BLaER1 treated with 17β-estradiol and CSF1 and Interleukin-3, amounts not matched to agents 10 nM and 100 nM (cell line): Measurements from ENCODE around the gene AKAP8L.
"Not testable (repeated sequence)": the region's sequence is repeated elsewhere in the genome, so short reads cannot be mapped to it uniquely, and the experiment has no call there.

Source experiments
- H3K27ac ChIP-seq, 11 experiments: shearing (Covaris generic); formaldehyde crosslinking; 2 replicates each; pipeline ENCODE4 v1.8.1; 2022
- H3K27me3 ChIP-seq, 11 experiments: shearing (Covaris generic); formaldehyde crosslinking; 2 replicates each; pipeline ENCODE4 v1.8.1; 2022
- H3K36me3 ChIP-seq, 11 experiments: shearing (Covaris generic); formaldehyde crosslinking; 2 replicates each; pipeline ENCODE4 v1.8.1; 2022
- H3K4me1 ChIP-seq, 10 experiments: shearing (Covaris generic); formaldehyde crosslinking; 2 replicates each; pipeline ENCODE4 v1.8.1; 2022
- H3K4me2 ChIP-seq, 11 experiments: shearing (Covaris generic); formaldehyde crosslinking; 2 replicates each; pipeline ENCODE4 v1.8.1; 2022
- H3K4me3 ChIP-seq, 10 experiments: shearing (Covaris generic); formaldehyde crosslinking; 2 replicates each; pipeline ENCODE4 v1.8.1; 2022
- H3K9ac ChIP-seq, 11 experiments: shearing (Covaris generic); formaldehyde crosslinking; 2 replicates each; pipeline ENCODE4 v1.8.1; 2022
- H3K9me3 ChIP-seq, 11 experiments: shearing (Covaris generic); formaldehyde crosslinking; replicated peaks in 1 of 11; 2 replicates each; pipeline ENCODE4 v1.8.1; 2022
- H4K20me1 ChIP-seq, 11 experiments: shearing (Covaris generic); formaldehyde crosslinking; 2 replicates each; pipeline ENCODE4 v1.8.1; 2022
- Cebpa-rat ChIP-seq, 11 experiments: shearing (Covaris generic); IDR thresholded peaks; 2 replicates each; pipeline ENCODE4 v1.8.1; 2022

AKAP8L gene

DNA sequence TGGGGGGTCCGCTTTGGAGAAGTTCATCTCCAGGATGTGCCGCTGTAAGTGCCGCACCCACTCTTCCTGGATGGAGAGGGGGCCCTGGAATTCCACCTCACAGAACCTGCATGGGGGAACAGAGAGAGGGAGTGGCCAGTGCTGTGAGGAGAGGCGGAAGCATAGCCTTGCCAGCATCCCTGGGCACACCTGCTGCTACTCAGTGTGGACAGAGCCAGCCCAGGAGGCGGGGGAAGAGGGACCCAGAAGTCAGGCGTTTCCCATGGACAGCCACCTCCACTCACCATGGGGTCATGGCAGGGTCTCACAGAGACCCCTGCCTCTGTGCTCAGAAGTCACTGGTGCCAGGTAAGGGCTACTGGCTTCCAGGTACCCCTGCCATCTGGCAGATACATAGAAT, 4.3 kb upstream of the AKAP8L start:
- Histone ChIP-seq H3K4me1 (peaks cover 12 to 37% (median 22%) of the 10 kb centered on the region in 10 experiments), H3K4me2 (peak overlapping the region in 10 of 11 experiments; percentile 24 to 70 (median 58); a peak in 19 of 22 replicates), H4K20me1 (peaks cover 2 to 79% (median 40%) of the 10 kb centered on the region in 11 experiments; a peak in 19 of 22 replicates), H3K36me3 (peaks cover 62 to 82% (median 77%) of the 10 kb centered on the region in 11 experiments), H3K27me3 (no peaks in the 10 kb centered on the region), H3K9ac (peak overlapping the region in 6 of 11 experiments; percentile 40 to 68 (median 58); a peak in 5 of 22 replicates), H3K4me3 (peak overlapping the region in 2 of 10 experiments; percentile 7 to 31; a peak in 3 of 20 replicates), H3K27ac (peak overlapping the region in 4 of 11 experiments; percentile 49 to 66 (median 57); a peak in 6 of 22 replicates), H3K9me3 (peaks cover 10 to 35% (median 22%) of the 10 kb centered on the region in 11 experiments)
- no peak for TF ChIP-seq Cebpa-rat (IDR thresholded peaks at IDR 0.05)

DNA sequence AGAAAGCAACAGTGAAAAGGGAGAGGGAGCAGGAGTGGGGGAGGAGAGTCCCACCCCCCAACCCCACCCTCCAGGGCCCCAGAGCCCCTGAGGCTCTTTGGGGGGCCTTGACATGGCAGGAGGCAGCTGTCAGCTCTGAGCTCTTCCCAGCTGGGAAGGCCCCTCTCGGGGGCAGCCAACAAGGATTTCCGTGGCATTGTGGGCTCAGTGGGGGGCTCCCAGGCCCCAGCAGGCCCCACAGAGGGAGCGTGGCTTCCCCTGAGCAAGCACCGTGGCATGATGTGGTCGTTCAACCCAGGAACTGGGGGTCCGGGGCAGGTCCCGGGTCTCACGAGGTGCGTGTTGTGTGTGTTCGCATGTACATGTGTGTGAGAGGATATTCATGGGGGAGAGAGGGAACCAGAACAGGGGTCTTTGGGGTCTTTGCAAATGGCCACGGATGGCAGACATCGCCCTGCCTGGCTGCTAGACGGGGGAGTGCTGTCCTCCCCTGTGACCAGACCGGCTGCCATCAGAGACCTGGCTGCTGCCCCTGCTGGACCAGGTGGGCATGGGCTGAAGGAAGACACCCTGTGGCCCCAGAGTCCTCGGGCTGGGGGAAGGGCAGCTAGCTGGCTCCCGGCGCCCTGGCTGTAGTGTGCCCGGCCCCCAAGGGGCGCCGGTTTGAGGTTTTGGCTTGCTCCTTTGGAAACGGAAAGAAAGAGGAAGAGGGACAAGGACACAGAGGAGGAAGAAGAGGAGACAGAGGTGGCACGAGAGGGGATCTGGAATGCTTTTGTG, 3.7 kb upstream of the AKAP8L start:
- Histone ChIP-seq H3K27me3 (no peaks in the 10 kb centered on the region), H3K4me3 (no peak overlapping the region; a peak in 1 of 20 replicates), H3K9me3 (peaks cover 10 to 35% (median 22%) of the 10 kb centered on the region in 11 experiments), H3K27ac (peak overlapping the region in 7 of 11 experiments; percentile 7 to 66 (median 51); a peak in 15 of 22 replicates), H3K9ac (peak overlapping the region in 9 of 11 experiments; percentile 2 to 68 (median 45); a peak in 13 of 22 replicates), H3K4me1 (peaks cover 14 to 41% (median 26%) of the 10 kb centered on the region in 10 experiments), H4K20me1 (peaks cover 6 to 79% (median 40%) of the 10 kb centered on the region in 11 experiments; a peak in 20 of 22 replicates), H3K36me3 (peaks cover 56 to 76% (median 71%) of the 10 kb centered on the region in 11 experiments), H3K4me2 (peak overlapping the region in 10 of 11 experiments; percentile 24 to 70 (median 58); a peak in 19 of 22 replicates)
- TF ChIP-seq Cebpa-rat (IDR thresholded peaks at IDR 0.05): no peak

DNA sequence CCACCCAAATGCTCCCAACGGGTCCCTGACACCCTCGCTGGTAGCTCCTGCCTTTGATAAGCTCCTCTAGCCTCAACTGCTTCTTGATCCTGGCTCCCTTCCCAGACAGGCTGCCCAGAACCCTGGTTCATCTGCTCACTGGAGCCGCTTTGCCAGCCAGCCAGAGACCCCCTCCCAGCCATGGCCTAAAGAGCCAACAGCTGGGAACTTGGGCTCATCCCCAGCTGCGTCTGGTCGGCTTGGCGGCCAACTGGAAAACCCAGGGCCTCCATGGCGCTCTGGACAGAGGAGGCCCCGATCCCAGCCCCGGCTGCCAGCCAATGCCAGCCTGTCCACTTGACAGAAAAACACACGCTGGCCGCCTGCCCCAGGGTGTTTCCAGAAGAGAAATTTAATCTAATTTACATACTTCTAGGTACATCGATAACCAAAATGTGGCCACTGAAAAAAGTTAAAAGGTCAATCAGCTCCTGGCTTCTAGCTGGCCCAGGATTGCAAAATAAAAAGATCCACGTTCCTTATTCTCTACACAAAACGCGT, 3.0 kb upstream of the AKAP8L start:
- Histone ChIP-seq H4K20me1 (peaks cover 13 to 79% (median 40%) of the 10 kb centered on the region in 11 experiments; a peak in 21 of 22 replicates), H3K27me3 (no peaks in the 10 kb centered on the region), H3K27ac (peak overlapping the region in 6 of 11 experiments; percentile 10 to 66 (median 54); a peak in 8 of 22 replicates), H3K4me2 (peak overlapping the region in 1 of 11 experiments; percentile 66; a peak in 3 of 22 replicates), H3K9ac (peak overlapping the region in 9 of 11 experiments; percentile 2 to 68 (median 26); a peak in 9 of 22 replicates), H3K9me3 (peaks cover 10 to 33% (median 22%) of the 10 kb centered on the region in 11 experiments), H3K4me1 (peaks cover 21 to 48% (median 32%) of the 10 kb centered on the region in 10 experiments), H3K36me3 (peaks cover 49 to 76% (median 64%) of the 10 kb centered on the region in 11 experiments), H3K4me3 (no peak overlapping the region)
- TF ChIP-seq Cebpa-rat (IDR thresholded peaks at IDR 0.05): no peak

DNA sequence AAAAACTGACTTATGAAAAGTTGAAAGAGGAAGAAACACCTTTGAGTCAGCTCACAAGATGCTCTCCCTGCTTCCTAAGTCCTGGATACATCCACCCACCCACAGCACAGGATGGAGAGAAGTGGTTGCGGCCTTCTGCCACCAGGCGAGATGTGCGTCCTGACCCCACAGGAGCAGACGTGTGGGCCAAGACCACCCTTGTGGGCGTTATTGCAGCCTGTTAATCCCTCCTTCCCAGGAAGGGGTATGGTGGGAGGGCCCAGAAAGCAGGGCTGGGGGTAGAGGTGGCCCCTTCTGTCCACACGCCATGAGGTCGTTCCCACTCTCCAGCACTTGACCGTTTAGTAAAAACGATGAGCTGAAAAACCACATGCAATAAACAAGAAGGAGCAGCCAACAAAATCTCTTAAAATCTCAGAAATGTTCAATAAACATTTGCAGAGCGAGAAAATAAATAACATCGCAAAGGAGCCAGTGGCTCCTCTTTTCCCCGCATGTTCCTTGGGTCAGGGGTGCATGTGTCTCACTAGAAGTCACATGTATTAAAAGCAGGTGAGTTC, 2.4 kb upstream of the AKAP8L start:
- H3K36me3 ChIP-seq: peaks cover 43 to 76% (median 63%) of the 10 kb centered on the region in 11 experiments

DNA sequence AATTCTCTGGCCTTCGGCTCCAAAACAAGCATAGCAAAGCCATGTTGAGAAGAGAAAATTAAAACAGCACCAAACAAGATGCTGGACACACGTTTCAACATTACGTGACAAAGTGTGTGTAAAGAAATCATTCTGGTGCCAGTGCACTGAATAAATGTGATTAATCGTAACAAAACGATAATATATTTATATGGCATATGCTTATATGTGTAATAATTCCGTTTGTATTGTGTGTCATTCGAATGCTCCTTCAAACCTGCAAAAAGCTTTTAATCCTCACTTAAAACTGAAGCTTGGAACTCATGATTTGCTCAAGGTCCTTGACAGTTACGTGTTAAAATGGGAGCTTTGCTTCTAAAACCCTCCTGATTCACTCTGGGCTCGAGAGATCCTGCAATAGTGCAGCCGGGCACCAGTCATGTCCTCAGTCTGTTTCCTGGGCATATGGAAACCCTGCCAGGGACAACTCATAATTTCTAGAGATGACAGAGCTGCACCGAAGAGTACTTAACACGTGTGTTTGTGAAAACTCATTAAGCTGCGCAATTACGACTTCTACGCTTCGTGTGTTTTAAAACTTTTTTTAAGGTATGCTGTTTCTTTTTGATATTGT, 731 bp upstream of the AKAP8L start:
- peak overlapping the region; percentile 9 to 85 (median 43); a peak in 19 of 22 replicates for H3K4me2 ChIP-seq
- H4K20me1 ChIP-seq: peaks cover 36 to 82% (median 46%) of the 10 kb centered on the region in 11 experiments; a peak in 21 of 22 replicates
- H3K9ac ChIP-seq: peak overlapping the region in 8 of 11 experiments; percentile 21 to 98 (median 46); a peak in 8 of 22 replicates
- no peak overlapping the region for H3K27ac ChIP-seq
- no peak for TF ChIP-seq Cebpa-rat (IDR thresholded peaks at IDR 0.05)
- H3K4me1 ChIP-seq: peaks cover 37 to 66% (median 52%) of the 10 kb centered on the region in 10 experiments
- peaks cover 10 to 17% (median 16%) of the 10 kb centered on the region in 11 experiments for H3K9me3 ChIP-seq
- H3K36me3 ChIP-seq: peaks cover 32 to 76% (median 64%) of the 10 kb centered on the region in 11 experiments
- H3K27me3 ChIP-seq: no peaks in the 10 kb centered on the region
- H3K4me3 ChIP-seq: peak overlapping the region in 1 of 10 experiments; percentile 95; a peak in 1 of 20 replicates

More for the DNA sequence above, 2.4 kb upstream of the AKAP8L start:
- Histone ChIP-seq H4K20me1 (peaks cover 19 to 79% (median 41%) of the 10 kb centered on the region in 11 experiments; a peak in 21 of 22 replicates), H3K4me1 (peaks cover 27 to 53% (median 38%) of the 10 kb centered on the region in 10 experiments), H3K27me3 (no peaks in the 10 kb centered on the region), H3K9ac (peak overlapping the region in 8 of 11 experiments; percentile 2 to 68 (median 22); a peak in 3 of 22 replicates), H3K4me3 (no peak overlapping the region), H3K27ac (peak overlapping the region in 2 of 11 experiments; percentile 10 to 63; a peak in 4 of 22 replicates), H3K4me2 (no peak overlapping the region), H3K9me3 (peaks cover 10 to 27% (median 22%) of the 10 kb centered on the region in 11 experiments)
- no peak for TF ChIP-seq Cebpa-rat (IDR thresholded peaks at IDR 0.05)

DNA sequence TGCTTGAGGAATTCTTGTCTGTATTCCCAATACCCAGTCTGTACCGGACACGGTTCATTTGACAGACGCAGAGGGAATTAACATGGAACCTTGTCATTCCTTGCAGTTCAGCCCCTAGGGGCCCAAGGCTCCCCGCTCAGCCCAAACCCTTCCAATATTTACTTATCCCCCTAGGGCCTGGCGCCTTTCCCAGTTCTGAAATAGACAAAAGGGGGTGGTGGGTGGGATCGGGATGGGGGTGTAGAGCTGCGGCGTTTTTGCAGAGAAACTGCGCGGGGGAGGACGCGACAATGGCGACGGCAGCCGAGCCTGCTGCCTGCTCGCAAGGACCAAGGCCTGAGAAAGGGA, 583 bp downstream of the AKAP8L start:
- peak overlapping the region; percentile 90 to 98 (median 93) for H3K9ac ChIP-seq
- peak overlapping the region; percentile 80 to 99 (median 93) for H3K4me3 ChIP-seq
- H3K4me1 ChIP-seq: peaks cover 44 to 71% (median 59%) of the 10 kb centered on the region in 10 experiments
- peaks cover 49 to 84% (median 58%) of the 10 kb centered on the region in 11 experiments for H4K20me1 ChIP-seq
- no peaks in the 10 kb centered on the region for H3K27me3 ChIP-seq
- H3K4me2 ChIP-seq: peak overlapping the region; percentile 89 to 99 (median 93)
- TF ChIP-seq Cebpa-rat (IDR thresholded peaks at IDR 0.05): no peak
- peaks cover 2 to 4% (median 3%) of the 10 kb centered on the region in 11 experiments for H3K9me3 ChIP-seq
- peak overlapping the region; percentile 84 to 96 (median 91) for H3K27ac ChIP-seq
- peaks cover 19 to 76% (median 64%) of the 10 kb centered on the region in 11 experiments for H3K36me3 ChIP-seq

DNA sequence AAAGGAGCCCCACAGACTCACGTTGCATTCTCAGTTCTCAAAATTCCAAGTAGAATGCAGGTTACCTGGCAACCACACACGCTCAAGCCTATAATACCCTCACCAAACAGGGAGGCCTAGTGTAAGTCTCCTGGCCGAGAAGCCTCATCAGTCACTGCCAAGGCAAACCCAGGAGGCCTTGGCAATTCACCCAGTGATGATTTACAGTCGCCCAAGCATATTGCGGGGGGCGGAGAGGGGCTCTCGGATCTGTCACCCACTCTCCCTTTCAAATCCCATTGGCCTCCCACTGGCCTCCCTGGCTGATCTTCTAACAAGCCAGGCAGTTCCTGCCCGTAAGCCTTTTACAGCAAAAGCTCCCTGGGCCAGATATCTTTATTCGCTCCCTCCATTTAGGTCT, 1.1 kb downstream of the AKAP8L start:
- Histone ChIP-seq H3K27ac (peak overlapping the region; percentile 84 to 96 (median 91); a peak in 21 of 22 replicates), H3K4me1 (peaks cover 44 to 71% (median 56%) of the 10 kb centered on the region in 10 experiments), H3K27me3 (no peaks in the 10 kb centered on the region), H3K4me2 (peak overlapping the region; percentile 89 to 99 (median 93)), H3K9ac (peak overlapping the region; percentile 90 to 98 (median 93)), H3K36me3 (peaks cover 14 to 76% (median 62%) of the 10 kb centered on the region in 11 experiments), H3K9me3 (no peaks in the 10 kb centered on the region), H3K4me3 (peak overlapping the region; percentile 80 to 99 (median 93)), H4K20me1 (peaks cover 54 to 84% (median 63%) of the 10 kb centered on the region in 11 experiments)
- TF ChIP-seq Cebpa-rat (IDR thresholded peaks at IDR 0.05): no peak

DNA sequence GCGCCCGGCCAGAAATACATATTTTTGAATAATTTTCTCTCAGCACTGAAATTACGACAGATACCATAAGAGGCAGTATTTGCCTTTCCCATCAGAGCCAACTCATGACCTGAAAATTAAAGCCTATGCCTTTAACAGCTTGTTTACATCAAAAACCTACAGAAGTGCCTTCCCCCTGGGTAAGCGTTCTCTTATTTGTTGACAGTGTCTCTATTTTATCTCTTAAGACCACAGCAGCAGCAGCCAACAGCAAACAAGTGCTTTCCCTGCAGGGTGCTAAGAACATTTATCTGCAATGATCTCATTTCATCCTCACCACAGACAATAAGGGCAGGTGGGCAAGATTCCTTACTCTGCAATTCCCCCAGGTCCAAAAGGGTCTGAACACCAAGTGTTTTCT, 6.0 kb downstream of the AKAP8L start:
- TF ChIP-seq Cebpa-rat (IDR thresholded peaks at IDR 0.05): no peak
- H3K4me2 ChIP-seq: peak overlapping the region in 7 of 11 experiments; percentile 0 to 42 (median 8); a peak in 5 of 22 replicates
- no peaks in the 10 kb centered on the region for H3K27me3 ChIP-seq
- H3K9ac ChIP-seq: peak overlapping the region in 1 of 11 experiments; percentile 5; a peak in 1 of 22 replicates
- no peaks in the 10 kb centered on the region for H3K9me3 ChIP-seq
- peaks cover 40 to 60% (median 51%) of the 10 kb centered on the region in 10 experiments for H3K4me1 ChIP-seq
- H3K36me3 ChIP-seq: peaks cover 36 to 98% (median 83%) of the 10 kb centered on the region in 11 experiments
- H3K4me3 ChIP-seq: no peak overlapping the region
- no peak overlapping the region for H3K27ac ChIP-seq
- H4K20me1 ChIP-seq: peaks cover 99 to 100% (median 100%) of the 10 kb centered on the region in 11 experiments

DNA sequence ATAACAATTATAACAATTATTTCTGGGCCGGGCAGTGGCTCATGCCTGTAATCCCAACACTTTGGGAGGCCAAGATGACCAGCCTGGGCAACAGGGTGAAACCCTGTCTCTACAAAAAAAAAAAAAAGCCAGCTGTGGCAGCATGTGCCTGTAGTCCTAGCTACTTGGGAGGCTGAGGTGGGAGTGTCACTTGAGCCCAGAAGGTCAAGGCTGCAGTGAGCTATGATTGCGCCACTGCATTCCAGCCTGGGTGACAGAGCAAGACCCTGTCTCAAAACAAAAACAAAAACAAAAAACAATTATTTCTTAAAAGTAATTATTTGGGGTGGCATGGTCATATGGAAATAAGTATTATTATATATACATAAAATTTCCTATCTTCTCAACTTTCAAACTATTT, 7.4 kb downstream of the AKAP8L start:
- peaks cover 33 to 53% (median 46%) of the 10 kb centered on the region in 10 experiments for H3K4me1 ChIP-seq
- H4K20me1 ChIP-seq: peaks cover 99 to 100% (median 100%) of the 10 kb centered on the region in 11 experiments
- not testable (repeated sequence) for H3K27ac ChIP-seq, H3K9me3 ChIP-seq, H3K4me3 ChIP-seq, H3K27me3 ChIP-seq
- H3K9ac ChIP-seq: 0 out of 22 replicates have a peak overlapping the region, but pooled peaks of 1 of the 11 experiments have one; percentile 38
- peaks cover 46 to 100% (median 90%) of the 10 kb centered on the region in 11 experiments for H3K36me3 ChIP-seq
- H3K4me2 ChIP-seq: peak overlapping the region in 3 of 11 experiments; percentile 0 to 1 (median 1); a peak in 1 of 22 replicates
